Chondrocyte (in vitro differentiated cells): ENCODE measurements around the gene SERINC5. TPM values are rescaled to one million over a fixed set of nuclear protein-coding genes. Genes with fewer than 3 reads are reported as not detected.
A peak's percentile ranks its signal among the peaks of the same experiment; 100 is the strongest.

Experiments
- DNase-seq: peaks from one replicate; pipeline ENCODE4 v3.0.0; 2021; ENCODE audit warnings: mixed read lengths, low spot score
- H3K27ac Mint-ChIP-seq: one replicate; pipeline ENCODE4 v1.8.0; 2021; ENCODE audit warnings: mild to moderate bottlenecking, moderate library complexity, mixed read lengths; ENCODE audit not compliant: unreplicated experiment
- H3K27me3 Mint-ChIP-seq: 2 replicates; pipeline ENCODE4 v1.8.0; 2021; ENCODE audit warnings: low read depth, mixed read lengths
- H3K36me3 Mint-ChIP-seq: 2 replicates; pipeline ENCODE4 v1.8.0; 2021; ENCODE audit warnings: low read depth, mixed read lengths
- H3K4me1 Mint-ChIP-seq: 2 replicates; pipeline ENCODE4 v1.8.0; 2021; ENCODE audit warnings: low read depth, mild to moderate bottlenecking, mixed read lengths
- H3K4me3 Mint-ChIP-seq: one replicate; pipeline ENCODE4 v1.8.0; 2021; ENCODE audit warnings: mild to moderate bottlenecking, moderate library complexity, mixed read lengths; ENCODE audit not compliant: unreplicated experiment
- H3K9me3 Mint-ChIP-seq: 2 replicates; pipeline ENCODE4 v1.8.0; 2021; ENCODE audit warnings: low read depth, mixed read lengths
- total RNA-seq: library from RNA; stranded (reverse); gene quantifications from 3 replicates; pipeline ENCODE4 v1.2.1, GENCODE V29; 2021
- TF ChIP-seq, protein P1 (sequence below): fragments of 200-600 bp; sonication (generic); IDR thresholded peaks from 2 replicates; pipeline ENCODE4 v1.5.0; 2021; ENCODE audit warnings: antibody characterized with exemption, mild to moderate bottlenecking, moderate library complexity

The SERINC5 gene
- total RNA-seq, 1 donor from 2014 or later = 41.5 TPM

DNA sequence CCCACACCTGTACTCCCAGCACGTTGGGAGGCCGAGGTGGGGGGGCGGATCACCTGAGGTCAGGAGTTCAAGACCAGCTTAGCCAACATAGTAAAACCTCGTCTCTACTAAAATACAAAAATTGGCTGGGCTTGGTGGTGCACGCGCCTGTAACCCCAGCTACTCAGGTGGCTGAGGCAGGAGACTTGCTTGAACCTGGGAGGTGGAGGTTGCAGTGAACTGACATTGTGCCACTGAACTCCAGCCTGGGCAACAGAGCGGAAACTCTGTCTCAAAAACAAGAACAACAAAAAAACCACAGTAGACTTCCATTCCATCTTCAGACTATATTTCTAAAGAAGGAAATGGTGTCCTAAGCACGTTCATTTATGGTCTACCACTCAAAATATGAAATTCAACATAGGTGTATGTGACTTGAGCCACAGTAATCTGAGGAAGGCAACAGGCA lies 14.2 kb upstream of the SERINC5 start:
- TF ChIP-seq, protein P1, sequence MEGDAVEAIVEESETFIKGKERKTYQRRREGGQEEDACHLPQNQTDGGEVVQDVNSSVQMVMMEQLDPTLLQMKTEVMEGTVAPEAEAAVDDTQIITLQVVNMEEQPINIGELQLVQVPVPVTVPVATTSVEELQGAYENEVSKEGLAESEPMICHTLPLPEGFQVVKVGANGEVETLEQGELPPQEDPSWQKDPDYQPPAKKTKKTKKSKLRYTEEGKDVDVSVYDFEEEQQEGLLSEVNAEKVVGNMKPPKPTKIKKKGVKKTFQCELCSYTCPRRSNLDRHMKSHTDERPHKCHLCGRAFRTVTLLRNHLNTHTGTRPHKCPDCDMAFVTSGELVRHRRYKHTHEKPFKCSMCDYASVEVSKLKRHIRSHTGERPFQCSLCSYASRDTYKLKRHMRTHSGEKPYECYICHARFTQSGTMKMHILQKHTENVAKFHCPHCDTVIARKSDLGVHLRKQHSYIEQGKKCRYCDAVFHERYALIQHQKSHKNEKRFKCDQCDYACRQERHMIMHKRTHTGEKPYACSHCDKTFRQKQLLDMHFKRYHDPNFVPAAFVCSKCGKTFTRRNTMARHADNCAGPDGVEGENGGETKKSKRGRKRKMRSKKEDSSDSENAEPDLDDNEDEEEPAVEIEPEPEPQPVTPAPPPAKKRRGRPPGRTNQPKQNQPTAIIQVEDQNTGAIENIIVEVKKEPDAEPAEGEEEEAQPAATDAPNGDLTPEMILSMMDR = no peak
- DNase-seq = no peak
- Mint-ChIP-seq H3K27ac (no peak overlapping the region), H3K4me1 (peaks cover 8% of the 10 kb centered on the region), H3K36me3 (no peaks in the 10 kb centered on the region), H3K9me3 (no peaks in the 10 kb centered on the region), H3K4me3 (no peak overlapping the region), H3K27me3 (no peaks in the 10 kb centered on the region)

GRCh38 chr5:80268916-80269315 lies 13.1 kb upstream of the SERINC5 start:
- H3K27ac Mint-ChIP-seq = no peak overlapping the region
- peaks cover 8% of the 10 kb centered on the region for H3K4me1 Mint-ChIP-seq
- no peaks in the 10 kb centered on the region for H3K9me3 Mint-ChIP-seq
- no peak for DNase-seq
- no peak overlapping the region for H3K4me3 Mint-ChIP-seq
- no peaks in the 10 kb centered on the region for H3K27me3 Mint-ChIP-seq
- TF ChIP-seq, protein P1 = no peak
- H3K36me3 Mint-ChIP-seq = no peaks in the 10 kb centered on the region

DNA sequence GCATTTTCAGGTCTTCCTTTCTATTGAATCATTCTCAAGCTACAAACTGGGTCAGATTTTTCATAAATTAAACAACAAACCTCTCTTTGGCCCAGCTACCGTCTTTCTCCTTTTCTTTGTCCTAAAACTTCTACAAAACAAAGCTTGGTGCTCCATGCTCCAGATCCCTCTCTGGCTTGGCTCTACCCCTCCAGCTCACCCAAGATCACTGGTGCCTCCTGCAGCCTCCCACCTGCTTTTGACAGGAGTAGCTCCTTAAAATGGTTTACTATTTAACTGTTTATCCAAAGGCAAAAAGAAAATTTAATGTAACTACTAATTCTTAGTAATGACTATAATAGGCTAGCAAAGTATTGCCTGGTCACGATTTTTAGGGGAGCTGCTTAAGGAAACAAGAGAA lies 10.7 kb upstream of the SERINC5 start:
- Mint-ChIP-seq H3K9me3 (no peaks in the 10 kb centered on the region), H3K4me1 (peaks cover 8% of the 10 kb centered on the region), H3K27ac (no peak overlapping the region), H3K27me3 (no peaks in the 10 kb centered on the region), H3K36me3 (no peaks in the 10 kb centered on the region), H3K4me3 (no peak overlapping the region)
- DNase-seq = peak; percentile 12
- TF ChIP-seq, protein P1 = no peak

GRCh38 chr5:80260461-80260860 lies 4.6 kb upstream of the SERINC5 start:
- H3K27ac Mint-ChIP-seq = no peak overlapping the region
- H3K27me3 Mint-ChIP-seq = no peaks in the 10 kb centered on the region
- no peak overlapping the region for H3K4me3 Mint-ChIP-seq
- peaks cover 16% of the 10 kb centered on the region for H3K4me1 Mint-ChIP-seq
- TF ChIP-seq, protein P1 = no peak
- no peak for DNase-seq
- H3K36me3 Mint-ChIP-seq = no peaks in the 10 kb centered on the region
- H3K9me3 Mint-ChIP-seq = no peaks in the 10 kb centered on the region

GRCh38 chr5:80259511-80260203 lies 3.8 kb upstream of the SERINC5 start:
- H3K9me3 Mint-ChIP-seq = no peaks in the 10 kb centered on the region
- peaks cover 19% of the 10 kb centered on the region for H3K4me1 Mint-ChIP-seq
- no peaks in the 10 kb centered on the region for H3K27me3 Mint-ChIP-seq
- no peak for DNase-seq
- H3K4me3 Mint-ChIP-seq = no peak overlapping the region
- TF ChIP-seq, protein P1 = no peak
- H3K27ac Mint-ChIP-seq = no peak overlapping the region
- no peaks in the 10 kb centered on the region for H3K36me3 Mint-ChIP-seq
